ENCODE results near the gene TLR4.

TLR4 gene

DNA sequence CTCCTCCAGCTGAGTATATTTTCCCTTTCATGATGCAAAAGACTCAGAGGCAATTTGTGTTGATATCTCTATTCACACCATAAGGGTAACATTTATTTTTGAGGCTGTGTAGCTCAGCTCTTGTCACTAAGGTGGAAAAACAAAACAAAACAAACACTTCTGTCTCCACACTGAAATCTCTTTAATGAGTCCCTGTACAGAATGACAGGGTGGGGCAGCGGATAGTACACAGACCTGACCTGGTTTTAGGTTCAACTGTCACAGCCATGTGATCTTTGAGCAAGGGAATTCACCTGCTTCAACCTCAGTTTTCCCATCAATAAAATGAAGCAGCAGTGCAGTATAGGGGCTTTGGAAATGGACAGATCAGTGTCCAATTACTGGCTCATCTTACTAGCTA is 29.3 kb downstream of the TLR4 start:
- no peaks in the 10 kb centered on the region for H3K36me3 ChIP-seq (ENCODE audit: low read depth)
- no peaks in the 10 kb centered on the region for H3K27me3 ChIP-seq (ENCODE audit: insufficient read depth, poor library complexity, severe bottlenecking)
- H3K4me3 ChIP-seq (ENCODE audit: severe bottlenecking) = no peak overlapping the region
- no peaks in the 10 kb centered on the region for H3K9me3 ChIP-seq (ENCODE audit: severe bottlenecking)
- ATAC-seq (ENCODE audit: low read depth) (no peak), DNase-seq (ENCODE audit: low spot score) (no peak)
- no peak overlapping the region for H3K27ac ChIP-seq (ENCODE audit: poor library complexity, severe bottlenecking)
- TF ChIP-seq, protein P1, sequence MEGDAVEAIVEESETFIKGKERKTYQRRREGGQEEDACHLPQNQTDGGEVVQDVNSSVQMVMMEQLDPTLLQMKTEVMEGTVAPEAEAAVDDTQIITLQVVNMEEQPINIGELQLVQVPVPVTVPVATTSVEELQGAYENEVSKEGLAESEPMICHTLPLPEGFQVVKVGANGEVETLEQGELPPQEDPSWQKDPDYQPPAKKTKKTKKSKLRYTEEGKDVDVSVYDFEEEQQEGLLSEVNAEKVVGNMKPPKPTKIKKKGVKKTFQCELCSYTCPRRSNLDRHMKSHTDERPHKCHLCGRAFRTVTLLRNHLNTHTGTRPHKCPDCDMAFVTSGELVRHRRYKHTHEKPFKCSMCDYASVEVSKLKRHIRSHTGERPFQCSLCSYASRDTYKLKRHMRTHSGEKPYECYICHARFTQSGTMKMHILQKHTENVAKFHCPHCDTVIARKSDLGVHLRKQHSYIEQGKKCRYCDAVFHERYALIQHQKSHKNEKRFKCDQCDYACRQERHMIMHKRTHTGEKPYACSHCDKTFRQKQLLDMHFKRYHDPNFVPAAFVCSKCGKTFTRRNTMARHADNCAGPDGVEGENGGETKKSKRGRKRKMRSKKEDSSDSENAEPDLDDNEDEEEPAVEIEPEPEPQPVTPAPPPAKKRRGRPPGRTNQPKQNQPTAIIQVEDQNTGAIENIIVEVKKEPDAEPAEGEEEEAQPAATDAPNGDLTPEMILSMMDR (IDR thresholded peaks at IDR 0.05; ENCODE audit: poor library complexity, severe bottlenecking) = no peak
- H3K4me1 ChIP-seq (ENCODE audit: insufficient read depth, poor library complexity, severe bottlenecking) = peaks cover 3% of the 10 kb centered on the region

DNA sequence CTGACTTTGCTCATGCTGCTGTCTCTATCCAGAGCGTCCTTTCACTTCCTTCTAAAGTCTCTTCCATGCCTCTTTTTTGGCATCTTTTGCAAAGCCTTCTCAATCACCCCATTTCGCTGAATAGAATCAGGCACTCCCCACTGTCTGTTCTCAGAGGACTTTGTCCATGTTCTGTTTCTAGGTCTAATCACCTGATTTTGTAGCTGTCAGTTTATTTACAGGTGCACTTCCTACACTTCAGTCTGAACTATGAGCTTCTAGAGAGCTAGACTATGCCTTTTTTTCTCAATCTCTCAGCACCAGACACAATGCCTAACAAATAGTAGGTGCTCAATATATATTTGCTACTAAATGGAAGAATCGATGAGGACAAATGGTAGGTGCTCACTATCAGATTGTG is 29.9 kb downstream of the TLR4 start:
- Histone ChIP-seq H3K4me3 (ENCODE audit: severe bottlenecking) (no peak overlapping the region), H3K36me3 (ENCODE audit: low read depth) (no peaks in the 10 kb centered on the region), H3K27ac (ENCODE audit: poor library complexity, severe bottlenecking) (peak overlapping the region; percentile 52), H3K4me1 (ENCODE audit: insufficient read depth, poor library complexity, severe bottlenecking) (peaks cover 3% of the 10 kb centered on the region), H3K27me3 (ENCODE audit: insufficient read depth, poor library complexity, severe bottlenecking) (no peaks in the 10 kb centered on the region), H3K9me3 (ENCODE audit: severe bottlenecking) (no peaks in the 10 kb centered on the region)
- TF ChIP-seq, protein P1 (IDR thresholded peaks at IDR 0.05; ENCODE audit: poor library complexity, severe bottlenecking) = no peak
- ATAC-seq (ENCODE audit: low read depth) = no peak
- DNase-seq (ENCODE audit: low spot score) = no peak

DNA sequence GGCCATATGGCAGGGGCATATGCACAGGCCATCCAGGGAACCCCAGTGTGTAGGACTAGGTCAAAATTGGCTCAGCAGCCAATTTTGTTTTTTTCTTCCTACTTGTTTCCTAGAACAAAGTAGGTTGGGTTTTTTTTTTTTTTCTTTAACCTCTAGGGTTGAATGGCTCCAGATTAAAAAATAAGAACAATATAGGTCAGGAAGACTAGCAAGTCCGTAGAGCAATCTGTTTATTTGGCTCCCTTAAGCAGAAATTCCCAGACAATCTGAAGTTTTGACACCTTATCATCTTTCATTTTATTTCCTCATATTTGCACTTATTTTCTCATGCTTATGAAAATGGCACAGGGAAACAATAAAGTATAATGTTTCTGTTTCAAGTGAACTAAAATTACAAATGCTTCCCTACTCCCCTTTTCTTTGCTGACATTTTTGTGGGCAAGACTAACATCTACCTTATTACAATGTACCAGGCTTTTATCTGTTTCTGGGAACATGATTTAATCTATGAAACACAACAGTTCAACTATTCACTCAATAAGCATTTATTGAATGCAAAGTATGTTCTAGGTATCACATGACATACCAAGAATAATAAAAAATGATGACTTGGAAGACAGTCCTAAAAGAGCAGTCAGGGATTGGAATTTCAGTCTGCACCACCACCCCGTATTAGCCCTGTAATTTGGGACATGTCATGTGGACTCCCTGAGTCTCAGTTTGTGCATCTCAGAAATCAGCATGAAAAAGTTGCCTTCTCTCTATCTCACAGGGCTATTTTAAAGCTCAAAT is 30.5 kb downstream of the TLR4 start:
- no peak for DNase-seq (ENCODE audit: low spot score)
- Histone ChIP-seq H3K9me3 (ENCODE audit: severe bottlenecking) (no peaks in the 10 kb centered on the region), H3K36me3 (ENCODE audit: low read depth) (no peaks in the 10 kb centered on the region), H3K4me1 (ENCODE audit: insufficient read depth, poor library complexity, severe bottlenecking) (peaks cover 3% of the 10 kb centered on the region), H3K4me3 (ENCODE audit: severe bottlenecking) (no peak overlapping the region), H3K27ac (ENCODE audit: poor library complexity, severe bottlenecking) (peak overlapping the region; percentile 52), H3K27me3 (ENCODE audit: insufficient read depth, poor library complexity, severe bottlenecking) (no peaks in the 10 kb centered on the region)
- TF ChIP-seq, protein P1 (IDR thresholded peaks at IDR 0.05; ENCODE audit: poor library complexity, severe bottlenecking) = no peak
- peak; percentile 84 for ATAC-seq (ENCODE audit: low read depth)

DNA sequence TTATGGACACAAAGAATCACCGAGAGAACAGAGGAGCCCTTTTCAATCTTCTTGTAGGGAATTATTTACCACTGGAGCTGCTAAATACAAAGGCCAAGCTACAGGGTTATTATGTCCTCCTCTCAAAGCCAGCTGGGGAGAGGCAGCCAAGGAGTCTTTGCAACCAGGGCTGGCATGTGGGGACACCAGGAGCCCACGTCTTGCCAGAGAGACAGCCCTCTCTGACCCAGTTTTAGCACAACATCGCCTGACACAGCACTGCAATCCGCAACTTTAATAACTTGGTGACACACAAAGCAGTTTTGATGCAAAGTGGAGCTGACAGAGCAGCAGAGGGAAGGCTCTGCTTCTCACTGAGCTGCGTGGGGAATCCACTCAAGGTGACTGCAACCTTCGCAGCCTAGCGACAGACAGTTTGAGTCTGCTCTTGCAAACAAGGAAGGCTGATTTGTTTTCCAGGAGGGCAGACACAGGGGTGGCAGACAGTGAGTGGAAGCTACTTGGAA is 33.6 kb downstream of the TLR4 start:
- no peaks in the 10 kb centered on the region for H3K36me3 ChIP-seq (ENCODE audit: low read depth)
- no peak overlapping the region for H3K4me3 ChIP-seq (ENCODE audit: severe bottlenecking)
- no peak for ATAC-seq (ENCODE audit: low read depth)
- TF ChIP-seq, protein P1 (IDR thresholded peaks at IDR 0.05; ENCODE audit: poor library complexity, severe bottlenecking) = no peak
- peaks cover 2% of the 10 kb centered on the region for H3K27me3 ChIP-seq (ENCODE audit: insufficient read depth, poor library complexity, severe bottlenecking)
- no peaks in the 10 kb centered on the region for H3K9me3 ChIP-seq (ENCODE audit: severe bottlenecking)
- no peak overlapping the region for H3K27ac ChIP-seq (ENCODE audit: poor library complexity, severe bottlenecking)
- H3K4me1 ChIP-seq (ENCODE audit: insufficient read depth, poor library complexity, severe bottlenecking) = peaks cover 3% of the 10 kb centered on the region
- no peak for DNase-seq (ENCODE audit: low spot score)

DNA sequence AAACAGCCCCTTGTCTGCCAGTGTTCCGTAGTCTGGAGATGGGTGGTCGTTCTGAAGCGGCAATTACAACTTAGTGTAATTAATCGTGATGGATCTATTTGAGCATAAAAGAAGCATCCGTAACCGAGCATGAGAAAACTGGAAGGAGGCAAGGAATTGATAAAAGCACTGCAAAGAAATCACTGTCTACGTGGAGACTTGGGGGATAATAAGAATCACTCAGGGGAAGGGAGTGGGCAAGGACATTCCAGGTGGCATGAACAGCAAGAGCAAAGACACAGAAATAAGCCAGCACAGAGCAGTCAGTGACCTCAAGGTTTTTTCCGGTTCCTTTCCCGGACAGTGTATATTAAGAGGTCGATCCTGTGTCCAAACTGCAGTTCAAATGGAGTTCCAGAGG is 35.0 kb downstream of the TLR4 start:
- Histone ChIP-seq H3K9me3 (ENCODE audit: severe bottlenecking) (no peaks in the 10 kb centered on the region), H3K27me3 (ENCODE audit: insufficient read depth, poor library complexity, severe bottlenecking) (peaks cover 16% of the 10 kb centered on the region), H3K4me1 (ENCODE audit: insufficient read depth, poor library complexity, severe bottlenecking) (peaks cover 2% of the 10 kb centered on the region), H3K27ac (ENCODE audit: poor library complexity, severe bottlenecking) (no peak overlapping the region), H3K36me3 (ENCODE audit: low read depth) (no peaks in the 10 kb centered on the region), H3K4me3 (ENCODE audit: severe bottlenecking) (no peak overlapping the region)
- ATAC-seq (ENCODE audit: low read depth) = no peak
- DNase-seq (ENCODE audit: low spot score) = no peak
- TF ChIP-seq, protein P1 (IDR thresholded peaks at IDR 0.05; ENCODE audit: poor library complexity, severe bottlenecking) = no peak

Data from RWPE2 (cell line).